Measurements from ENCODE around the gene TMEM108. TPM values are rescaled to one million over a fixed set of nuclear protein-coding genes. Genes with fewer than 3 reads are reported as not detected.
A peak's percentile ranks its signal among the peaks of the same experiment; 100 is the strongest.

TMEM108 gene
- total and polyA plus RNA-seq, 8 donors: 0.37 to 2.1 (median 0.84) TPM; not detected in 2

- Histone ChIP-seq H3K4me3 (no peak overlapping the region), H3K4me1 (no peaks in the 10 kb centered on the region), H3K27me3 (no peaks in the 10 kb centered on the region), H3K27ac (no peak overlapping the region), H3K36me3 (no peaks in the 10 kb centered on the region), H3K9me3 (no peaks in the 10 kb centered on the region)
- intact Hi-C loops (cut with DNase I; ENCODE audit: low total_unique reads): no loop called here
- TF ChIP-seq POLR2AphosphoS5 (IDR thresholded peaks at IDR 0.05) (no peak), EP300 (IDR thresholded peaks at IDR 0.05) (no peak), POLR2A (IDR thresholded peaks at IDR 0.05) (no peak), CTCF (IDR thresholded peaks at IDR 0.05) (no peak)
- no peak for DNase-seq
Observed at GRCh38 chr3:133103706-133104105, 65.5 kb downstream of the TMEM108 start.

GRCh38 chr3:133106169-133106568, 68.0 kb downstream of the TMEM108 start:
- DNase-seq: peak in 1 of 2 donors; percentile 35
- intact Hi-C loops (cut with DNase I; ENCODE audit: low total_unique reads): no loop called here
- Histone ChIP-seq H3K27ac (no peak overlapping the region), H3K36me3 (no peaks in the 10 kb centered on the region), H3K9me3 (no peaks in the 10 kb centered on the region), H3K27me3 (no peaks in the 10 kb centered on the region), H3K4me1 (no peaks in the 10 kb centered on the region), H3K4me3 (no peak overlapping the region)
- 62 to 83% (median 68%) methylated on average over 1 of the region's 1 CpG for WGBS, 5 donors
- TF ChIP-seq CTCF (IDR thresholded peaks at IDR 0.05): no peak
- no peak for TF ChIP-seq EP300 (IDR thresholded peaks at IDR 0.05)
- TF ChIP-seq POLR2A (IDR thresholded peaks at IDR 0.05): no peak
- no peak for TF ChIP-seq POLR2AphosphoS5 (IDR thresholded peaks at IDR 0.05)

GRCh38 chr3:133112666-133113065, 74.5 kb downstream of the TMEM108 start:
- intact Hi-C loops (cut with DNase I; ENCODE audit: low total_unique reads): no loop called here

GRCh38 chr3:133113526-133113925, 75.3 kb downstream of the TMEM108 start:
- intact Hi-C loops (cut with DNase I; ENCODE audit: low total_unique reads): no loop called here

More at GRCh38 chr3:133112666-133113065, 74.5 kb downstream of the TMEM108 start:
- H3K27ac ChIP-seq: no peak overlapping the region
- H3K36me3 ChIP-seq: no peaks in the 10 kb centered on the region
- H3K9me3 ChIP-seq: no peaks in the 10 kb centered on the region
- WGBS, 5 donors: 82 to 88% (median 87%) methylated on average over 2 of the region's 2 CpGs
- no peaks in the 10 kb centered on the region for H3K4me1 ChIP-seq
- no peak for DNase-seq
- H3K4me3 ChIP-seq: no peak overlapping the region
- TF ChIP-seq CTCF (IDR thresholded peaks at IDR 0.05) (no peak), EP300 (IDR thresholded peaks at IDR 0.05) (no peak), POLR2A (IDR thresholded peaks at IDR 0.05) (no peak), POLR2AphosphoS5 (IDR thresholded peaks at IDR 0.05) (no peak)
- no peaks in the 10 kb centered on the region for H3K27me3 ChIP-seq

More at GRCh38 chr3:133113526-133113925, 75.3 kb downstream of the TMEM108 start:
- H3K27me3 ChIP-seq: no peaks in the 10 kb centered on the region
- no peak overlapping the region for H3K27ac ChIP-seq
- H3K4me1 ChIP-seq: no peaks in the 10 kb centered on the region
- WGBS, 5 donors: 69 to 84% (median 76%) methylated on average over 3 of the region's 3 CpGs
- DNase-seq: no peak
- no peaks in the 10 kb centered on the region for H3K36me3 ChIP-seq
- no peak overlapping the region for H3K4me3 ChIP-seq
- no peak for TF ChIP-seq POLR2AphosphoS5 (IDR thresholded peaks at IDR 0.05)
- TF ChIP-seq POLR2A (IDR thresholded peaks at IDR 0.05): no peak
- TF ChIP-seq CTCF (IDR thresholded peaks at IDR 0.05): no peak
- no peak for TF ChIP-seq EP300 (IDR thresholded peaks at IDR 0.05)
- H3K9me3 ChIP-seq: no peaks in the 10 kb centered on the region
